Measurements from ENCODE around the gene DNAJA3.

DNA sequence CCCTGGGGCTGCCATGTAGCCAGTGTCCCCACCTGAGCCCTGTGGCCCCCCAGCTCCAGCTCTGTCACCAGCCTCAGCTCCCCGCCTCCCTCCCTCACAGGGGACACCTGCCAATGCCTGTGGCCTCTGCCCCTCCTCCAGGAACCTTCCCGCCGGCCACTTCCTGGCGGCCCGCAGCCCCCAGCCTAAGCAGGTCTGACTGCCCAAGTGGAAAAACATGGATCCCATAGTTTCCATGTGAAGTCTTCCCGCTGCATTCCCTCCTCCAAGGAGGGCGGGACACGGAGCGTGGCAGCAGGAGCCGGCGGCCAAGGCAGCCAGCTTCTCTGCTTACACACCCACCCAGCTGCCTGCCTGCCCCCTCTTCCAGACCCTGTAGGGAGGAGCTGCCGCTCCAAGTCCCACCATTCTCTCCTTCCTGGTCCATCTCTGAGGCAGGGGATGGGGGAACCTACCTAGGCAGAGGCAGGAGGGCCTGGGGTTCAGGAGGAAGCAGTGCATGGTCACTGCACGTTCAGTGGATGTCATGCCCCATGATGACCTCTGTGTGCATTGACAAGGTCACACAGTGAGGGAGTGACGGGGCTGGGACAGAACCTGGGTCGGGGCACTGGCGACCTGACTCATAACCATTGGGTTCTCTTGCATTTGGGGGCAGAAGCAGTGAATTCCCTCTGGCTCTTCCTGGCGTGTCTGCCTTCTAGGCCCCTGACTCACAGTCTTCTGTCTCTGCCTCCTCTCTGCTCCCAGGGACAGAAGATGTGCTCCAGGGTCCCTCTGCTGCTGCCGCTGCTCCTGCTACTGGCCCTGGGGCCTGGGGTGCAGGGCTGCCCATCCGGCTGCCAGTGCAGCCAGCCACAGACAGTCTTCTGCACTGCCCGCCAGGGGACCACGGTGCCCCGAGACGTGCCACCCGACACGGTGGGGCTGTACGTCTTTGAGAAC is 45.3 kb upstream of the DNAJA3 start:
- TF ChIP-seq POLR2A (IDR thresholded peaks at IDR 0.05), result no peak
- no peak for TF ChIP-seq CTCF (IDR thresholded peaks at IDR 0.05)

Measured in testis (tissue), 2 donors.